DOHH2 (cell line): ENCODE measurements around the gene AMZ1.
"Not testable (repeated sequence)": the region's sequence is repeated elsewhere in the genome, so short reads cannot be mapped to it uniquely, and the experiment has no call there.

ENCODE experiments used
- EZH2phosphoT487 ChIP-seq: fragments of 200-600 bp; sonication (generic); IDR thresholded peaks from 2 replicates; pipeline ENCODE4 v1.6.1; 2017; ENCODE audit warnings: borderline replicate concordance, mild to moderate bottlenecking, antibody characterized with exemption, low read length, moderate library complexity, mixed read lengths
- TF ChIP-seq, protein P1 (sequence below): fragments of 200-600 bp; sonication (generic); IDR thresholded peaks from one replicate; pipeline ENCODE4 v1.5.1; 2014; ENCODE audit warnings: antibody characterized with exemption, mild to moderate bottlenecking, low read depth, low read length; ENCODE audit not compliant: poor library complexity, severe bottlenecking

DNA sequence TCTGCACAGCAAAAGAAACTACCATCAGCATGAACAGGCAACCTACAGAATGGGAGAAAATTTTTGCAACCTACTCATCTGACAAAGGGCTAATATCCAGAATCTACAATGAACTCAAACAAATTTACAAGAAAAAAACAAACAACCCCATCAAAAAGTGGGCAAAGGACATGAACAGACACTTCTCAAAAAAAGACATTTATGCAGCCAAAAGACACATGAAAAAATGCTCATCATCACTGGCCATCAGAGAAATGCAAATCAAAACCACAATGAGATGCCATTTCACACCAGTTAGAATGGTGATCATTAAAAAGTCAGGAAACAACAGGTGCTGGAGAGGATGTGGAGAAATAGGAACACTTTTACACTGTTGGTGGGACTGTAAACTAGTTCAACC lies 60.7 kb downstream of the AMZ1 start:
- TF ChIP-seq, protein P1, sequence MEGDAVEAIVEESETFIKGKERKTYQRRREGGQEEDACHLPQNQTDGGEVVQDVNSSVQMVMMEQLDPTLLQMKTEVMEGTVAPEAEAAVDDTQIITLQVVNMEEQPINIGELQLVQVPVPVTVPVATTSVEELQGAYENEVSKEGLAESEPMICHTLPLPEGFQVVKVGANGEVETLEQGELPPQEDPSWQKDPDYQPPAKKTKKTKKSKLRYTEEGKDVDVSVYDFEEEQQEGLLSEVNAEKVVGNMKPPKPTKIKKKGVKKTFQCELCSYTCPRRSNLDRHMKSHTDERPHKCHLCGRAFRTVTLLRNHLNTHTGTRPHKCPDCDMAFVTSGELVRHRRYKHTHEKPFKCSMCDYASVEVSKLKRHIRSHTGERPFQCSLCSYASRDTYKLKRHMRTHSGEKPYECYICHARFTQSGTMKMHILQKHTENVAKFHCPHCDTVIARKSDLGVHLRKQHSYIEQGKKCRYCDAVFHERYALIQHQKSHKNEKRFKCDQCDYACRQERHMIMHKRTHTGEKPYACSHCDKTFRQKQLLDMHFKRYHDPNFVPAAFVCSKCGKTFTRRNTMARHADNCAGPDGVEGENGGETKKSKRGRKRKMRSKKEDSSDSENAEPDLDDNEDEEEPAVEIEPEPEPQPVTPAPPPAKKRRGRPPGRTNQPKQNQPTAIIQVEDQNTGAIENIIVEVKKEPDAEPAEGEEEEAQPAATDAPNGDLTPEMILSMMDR: not testable (repeated sequence)
- TF ChIP-seq EZH2phosphoT487: not testable (repeated sequence)
